ENCODE measurements around the gene MAPK8IP2. TPM values are rescaled to one million over a fixed set of nuclear protein-coding genes. Genes with fewer than 3 reads are reported as not detected.
A peak's percentile ranks its signal among the peaks of the same experiment; 100 is the strongest.

Gene MAPK8IP2
- total and polyA plus RNA-seq, 2 of the 13 experiments (the other 11 are each of a cell fraction or from before 2014, with no cell fraction given): 1.3 to 2.6 TPM

DNA sequence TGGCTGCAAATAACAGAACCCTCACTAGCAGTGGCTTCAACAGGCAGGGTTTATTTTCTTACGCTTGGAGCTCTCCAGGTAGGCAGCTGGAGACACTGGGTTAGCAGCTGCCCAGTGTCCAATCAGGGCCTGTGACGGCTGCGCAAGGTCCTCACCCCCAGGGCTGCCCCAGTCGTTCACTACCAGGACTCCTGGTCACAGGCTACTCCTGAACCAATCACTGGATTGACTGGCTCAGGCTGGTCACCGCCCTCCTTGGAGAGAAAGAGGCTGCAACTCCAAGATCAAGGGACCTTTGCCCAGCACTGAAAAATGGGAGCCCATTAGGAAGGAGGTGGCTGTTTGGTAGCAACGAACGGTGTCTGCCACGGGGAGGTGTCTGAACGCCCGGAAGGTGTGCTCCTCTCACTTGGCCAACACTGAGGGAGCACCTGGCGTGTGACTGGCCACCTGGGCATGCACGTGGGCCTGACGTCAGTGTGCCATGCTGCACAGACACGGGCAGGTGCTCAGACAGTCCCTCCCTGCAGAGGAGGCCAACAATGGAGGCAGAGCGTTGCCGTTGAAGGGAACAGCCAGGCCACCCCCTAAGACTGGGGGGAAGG, 22.2 kb downstream of the MAPK8IP2 start (continued):
- TF ChIP-seq, protein P1, sequence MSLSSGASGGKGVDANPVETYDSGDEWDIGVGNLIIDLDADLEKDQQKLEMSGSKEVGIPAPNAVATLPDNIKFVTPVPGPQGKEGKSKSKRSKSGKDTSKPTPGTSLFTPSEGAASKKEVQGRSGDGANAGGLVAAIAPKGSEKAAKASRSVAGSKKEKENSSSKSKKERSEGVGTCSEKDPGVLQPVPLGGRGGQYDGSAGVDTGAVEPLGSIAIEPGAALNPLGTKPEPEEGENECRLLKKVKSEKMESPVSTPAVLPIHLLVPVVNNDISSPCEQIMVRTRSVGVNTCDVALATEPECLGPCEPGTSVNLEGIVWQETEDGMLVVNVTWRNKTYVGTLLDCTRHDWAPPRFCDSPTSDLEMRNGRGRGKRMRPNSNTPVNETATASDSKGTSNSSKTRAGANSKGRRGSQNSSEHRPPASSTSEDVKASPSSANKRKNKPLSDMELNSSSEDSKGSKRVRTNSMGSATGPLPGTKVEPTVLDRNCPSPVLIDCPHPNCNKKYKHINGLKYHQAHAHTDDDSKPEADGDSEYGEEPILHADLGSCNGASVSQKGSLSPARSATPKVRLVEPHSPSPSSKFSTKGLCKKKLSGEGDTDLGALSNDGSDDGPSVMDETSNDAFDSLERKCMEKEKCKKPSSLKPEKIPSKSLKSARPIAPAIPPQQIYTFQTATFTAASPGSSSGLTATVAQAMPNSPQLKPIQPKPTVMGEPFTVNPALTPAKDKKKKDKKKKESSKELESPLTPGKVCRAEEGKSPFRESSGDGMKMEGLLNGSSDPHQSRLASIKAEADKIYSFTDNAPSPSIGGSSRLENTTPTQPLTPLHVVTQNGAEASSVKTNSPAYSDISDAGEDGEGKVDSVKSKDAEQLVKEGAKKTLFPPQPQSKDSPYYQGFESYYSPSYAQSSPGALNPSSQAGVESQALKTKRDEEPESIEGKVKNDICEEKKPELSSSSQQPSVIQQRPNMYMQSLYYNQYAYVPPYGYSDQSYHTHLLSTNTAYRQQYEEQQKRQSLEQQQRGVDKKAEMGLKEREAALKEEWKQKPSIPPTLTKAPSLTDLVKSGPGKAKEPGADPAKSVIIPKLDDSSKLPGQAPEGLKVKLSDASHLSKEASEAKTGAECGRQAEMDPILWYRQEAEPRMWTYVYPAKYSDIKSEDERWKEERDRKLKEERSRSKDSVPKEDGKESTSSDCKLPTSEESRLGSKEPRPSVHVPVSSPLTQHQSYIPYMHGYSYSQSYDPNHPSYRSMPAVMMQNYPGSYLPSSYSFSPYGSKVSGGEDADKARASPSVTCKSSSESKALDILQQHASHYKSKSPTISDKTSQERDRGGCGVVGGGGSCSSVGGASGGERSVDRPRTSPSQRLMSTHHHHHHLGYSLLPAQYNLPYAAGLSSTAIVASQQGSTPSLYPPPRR (CRISPR knock-in tag; IDR thresholded peaks at IDR 0.05; ENCODE audit: borderline replicate concordance): no peak
- TF ChIP-seq ZNF629 (CRISPR knock-in tag; conservative IDR thresholded peaks at IDR 0.05) (0 out of 2 replicates have a peak, but pooled peaks have one; percentile 34), ATF7-NPFF (CRISPR knock-in tag; IDR thresholded peaks at IDR 0.05; ENCODE audit: low read depth) (no peak; the same call in 1 of the 2 replicates), ZNF746 (CRISPR knock-in tag; IDR thresholded peaks at IDR 0.05) (no peak), ZNF7 (CRISPR knock-in tag; IDR thresholded peaks at IDR 0.05) (no peak), KLF16 (CRISPR knock-in tag; IDR thresholded peaks at IDR 0.05) (no peak), ZNF329 (CRISPR knock-in tag; IDR thresholded peaks at IDR 0.05; ENCODE audit: low read depth) (no peak), NR2C2 (CRISPR knock-in tag; IDR thresholded peaks at IDR 0.05; ENCODE audit: borderline replicate concordance) (no peak; the same call in 1 of the 2 replicates), NFRKB (IDR thresholded peaks at IDR 0.05) (no peak), ZNF17 (CRISPR knock-in tag; IDR thresholded peaks at IDR 0.05) (no peak), LCORL (IDR thresholded peaks at IDR 0.05) (no peak), LCORL (CRISPR knock-in tag; IDR thresholded peaks at IDR 0.05) (no peak), ZNF749 (CRISPR knock-in tag; IDR thresholded peaks at IDR 0.05; ENCODE audit: borderline replicate concordance) (0 out of 2 replicates have a peak, but pooled peaks have one; percentile 33), ZNF556 (CRISPR knock-in tag; IDR thresholded peaks at IDR 0.05; ENCODE audit: borderline replicate concordance) (no peak), KLF12 (CRISPR knock-in tag; IDR thresholded peaks at IDR 0.05; ENCODE audit: borderline replicate concordance) (no peak), JUNB (CRISPR knock-in tag; IDR thresholded peaks at IDR 0.05; ENCODE audit: borderline replicate concordance) (no peak), ZBTB21 (CRISPR knock-in tag; IDR thresholded peaks at IDR 0.05) (no peak), FOSL1 (CRISPR knock-in tag; IDR thresholded peaks at IDR 0.05; ENCODE audit: borderline replicate concordance) (no peak), XRCC5 (optimal IDR thresholded peaks at IDR 0.05; ENCODE audit: low read length) (no peak), ASH2L (IDR thresholded peaks at IDR 0.05; ENCODE audit: insufficient read length, low read depth, low read length) (no peak)
- TF ChIP-seq, protein P2, sequence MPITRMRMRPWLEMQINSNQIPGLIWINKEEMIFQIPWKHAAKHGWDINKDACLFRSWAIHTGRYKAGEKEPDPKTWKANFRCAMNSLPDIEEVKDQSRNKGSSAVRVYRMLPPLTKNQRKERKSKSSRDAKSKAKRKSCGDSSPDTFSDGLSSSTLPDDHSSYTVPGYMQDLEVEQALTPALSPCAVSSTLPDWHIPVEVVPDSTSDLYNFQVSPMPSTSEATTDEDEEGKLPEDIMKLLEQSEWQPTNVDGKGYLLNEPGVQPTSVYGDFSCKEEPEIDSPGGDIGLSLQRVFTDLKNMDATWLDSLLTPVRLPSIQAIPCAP (CRISPR knock-in tag; IDR thresholded peaks at IDR 0.05; ENCODE audit: low read depth): no peak
